H1 (cell line): ENCODE measurements around the gene MGMT.

Experiments used
- ASH2L ChIP-seq: fragments of 200-600, 300-600 bp; sonication (generic); IDR thresholded peaks from one replicate; pipeline ENCODE4 v1.7.1; 2017; ENCODE audit warnings: low read length
- BRCA1 ChIP-seq: IDR thresholded peaks from 2 replicates; pipeline ENCODE4 v1.6.1; 2012; ENCODE audit warnings: low read depth, low read length, improper control_type of control experiment
- CEBPB ChIP-seq: IDR thresholded peaks from 2 replicates; pipeline ENCODE4 v1.6.1; 2012; ENCODE audit warnings: low read depth, low read length
- CTCF ChIP-seq, 3 experiments: IDR thresholded peaks; 1 replicate in 2 of 3; 2 replicates in 1 of 3; pipeline versions ENCODE4 v1.5.1 to v1.6.1; 2011; ENCODE audit warnings: low read length in 3 of 3, mild to moderate bottlenecking in 3 of 3, inconsistent platforms in 2 of 3, low read depth in 1 of 3, moderate library complexity in 1 of 3; ENCODE audit not compliant: insufficient read depth in 1 of 3; ENCODE audit errors: control extremely low read depth in 1 of 3
- JUN ChIP-seq: IDR thresholded peaks from 2 replicates; pipeline ENCODE4 v1.6.1; 2011; ENCODE audit warnings: low read depth, mild to moderate bottlenecking, improper control_type of control experiment, low read length
- MAX ChIP-seq: IDR thresholded peaks from 2 replicates; pipeline ENCODE4 v1.6.1; 2012; ENCODE audit warnings: inconsistent platforms
- NRF1 ChIP-seq: IDR thresholded peaks from 2 replicates; pipeline ENCODE4 v1.6.1; 2011; ENCODE audit warnings: mild to moderate bottlenecking, low read depth, low read length, improper control_type of control experiment
- POLR2A ChIP-seq, 2 experiments: IDR thresholded peaks; 1 replicate in 1 of 2; 2 replicates in 1 of 2; pipeline ENCODE4 v1.6.1; 2011; ENCODE audit warnings: low read depth in 2 of 2, low read length in 2 of 2, mild to moderate bottlenecking in 2 of 2; ENCODE audit errors: control extremely low read depth in 1 of 2
- POLR2AphosphoS5 ChIP-seq: IDR thresholded peaks from 2 replicates; pipeline ENCODE4 v1.6.1; 2011; ENCODE audit warnings: low read depth, low read length
- SUZ12 ChIP-seq: fragments of 200-600 bp; sonication (generic); IDR thresholded peaks from 2 replicates; pipeline ENCODE4 v1.6.1; 2012; ENCODE audit warnings: mild to moderate bottlenecking, inconsistent platforms, low read length, moderate library complexity, mixed read lengths
- TAF1 ChIP-seq: IDR thresholded peaks from 2 replicates; pipeline ENCODE4 v1.6.1; 2011; ENCODE audit warnings: mild to moderate bottlenecking, low read depth, low read length

- TF ChIP-seq NRF1 (no peak), ASH2L (no peak), CTCF (IDR thresholded peaks at IDR 0.05; ENCODE audit: control extremely low read depth in 1 of 3, insufficient read depth in 1 of 3, low read depth in 1 of 3, low read length in 3 of 3) (no peak), POLR2AphosphoS5 (no peak), TAF1 (no peak), CEBPB (no peak), SUZ12 (no peak), JUN (no peak), POLR2A (IDR thresholded peaks at IDR 0.05; ENCODE audit: control extremely low read depth in 1 of 2, low read depth in 2 of 2, low read length in 2 of 2) (no peak), MAX (no peak), BRCA1 (no peak)
Measured at GRCh38 chr10:129532838-129533237, 65.8 kb downstream of the MGMT start.
